Measurements from ENCODE around the gene LYRM4.
A peak's percentile ranks its signal among the peaks of the same experiment; 100 is the strongest.

LYRM4 gene

DNA sequence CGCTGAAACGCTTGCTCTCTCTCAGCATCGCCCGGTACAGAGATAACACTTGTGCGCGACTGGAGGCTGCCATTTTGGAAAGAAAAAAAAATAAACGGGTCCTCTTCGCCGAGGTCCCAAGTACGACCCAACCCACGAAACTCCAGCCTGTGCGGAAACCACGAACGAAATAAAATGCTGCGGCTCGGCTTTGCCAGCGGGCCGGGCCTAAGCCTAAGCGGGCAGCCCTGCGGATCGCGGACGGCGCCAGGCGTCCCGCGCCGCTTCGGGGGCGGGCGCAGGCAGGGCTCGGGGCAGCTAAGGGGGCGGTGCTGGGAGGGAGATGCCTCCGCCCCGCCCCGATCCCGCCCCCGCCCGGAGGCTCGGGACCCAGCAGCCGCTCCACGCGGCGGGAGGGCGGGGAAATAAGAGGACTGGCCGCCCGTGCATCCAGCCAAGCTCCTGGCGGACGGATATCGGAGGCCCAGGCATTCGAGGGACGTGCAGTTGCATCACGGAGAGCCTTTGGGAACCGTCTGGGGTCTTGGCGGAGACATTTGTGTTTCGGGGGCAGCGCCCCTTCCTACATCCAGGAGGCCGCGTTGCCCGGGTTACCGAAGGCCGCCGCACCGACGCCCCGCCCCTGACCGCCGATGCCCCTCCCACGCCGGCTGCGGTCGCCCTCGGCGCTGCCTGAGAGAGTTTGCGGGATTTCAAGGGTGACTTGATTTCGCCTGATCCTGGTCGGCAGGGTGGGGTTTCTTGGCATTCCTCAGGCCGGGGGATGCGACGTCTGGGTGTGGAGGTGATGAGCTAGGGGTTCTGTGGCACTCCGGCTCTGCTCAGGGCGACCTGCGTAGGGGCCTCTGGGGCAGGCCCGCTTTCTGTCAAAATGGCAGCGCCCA lies at the start of gene LYRM4, which contains the start of gene FARS2:
Gene LYRM4 (minus strand): TSS at position 290 of the 884 bp plus-strand sequence. CDS start 217 bp downstream, at position 73.
Gene FARS2 (plus strand): TSS at position 853 of the 884 bp plus-strand sequence.
- peaks cover 13% of the 10 kb centered on the region for H3K36me3 Mint-ChIP-seq (ENCODE audit: low read depth)

GRCh38 chr6:5308066-5308465 lies 47.3 kb upstream of the LYRM4 start:
- no peaks in the 10 kb centered on the region for H3K36me3 Mint-ChIP-seq (ENCODE audit: low read depth)
- no peaks in the 10 kb centered on the region for H3K27me3 Mint-ChIP-seq (ENCODE audit: low read depth)
- H3K4me3 Mint-ChIP-seq, result no peak overlapping the region
- no peaks in the 10 kb centered on the region for H3K9me3 Mint-ChIP-seq
- no peak overlapping the region for H3K27ac Mint-ChIP-seq
- H3K4me1 Mint-ChIP-seq (ENCODE audit: low read depth), result peaks cover 11% of the 10 kb centered on the region
- DNase-seq (ENCODE audit: low spot score), result no peak

More for the DNA sequence above, at the start of gene LYRM4, which contains the start of gene FARS2:
- Mint-ChIP-seq H3K27me3 (ENCODE audit: low read depth) (no peaks in the 10 kb centered on the region), H3K9me3 (no peaks in the 10 kb centered on the region), H3K27ac (peak within 1 kb of the TSS; percentile 100), H3K4me1 (ENCODE audit: low read depth) (peaks cover 36% of the 10 kb centered on the region), H3K4me3 (peak within 1 kb of the TSS; percentile 97)
- DNase-seq (ENCODE audit: low spot score), result peak; percentile 91

- peaks cover 18% of the 10 kb centered on the region for H3K4me1 Mint-ChIP-seq (ENCODE audit: low read depth)
- no peaks in the 10 kb centered on the region for H3K9me3 Mint-ChIP-seq
- no peak overlapping the region for H3K27ac Mint-ChIP-seq
- no peak for DNase-seq (ENCODE audit: low spot score)
- H3K36me3 Mint-ChIP-seq (ENCODE audit: low read depth), result no peaks in the 10 kb centered on the region
- H3K27me3 Mint-ChIP-seq (ENCODE audit: low read depth), result no peaks in the 10 kb centered on the region
- no peak overlapping the region for H3K4me3 Mint-ChIP-seq
These were observed 46.3 kb upstream of the LYRM4 start for GRCh38 chr6:5307058-5307457.

GRCh38 chr6:5305968-5306626 lies 45.3 kb upstream of the LYRM4 start:
- DNase-seq (ENCODE audit: low spot score), result no peak
- H3K4me3 Mint-ChIP-seq, result no peak overlapping the region
- no peaks in the 10 kb centered on the region for H3K27me3 Mint-ChIP-seq (ENCODE audit: low read depth)
- no peaks in the 10 kb centered on the region for H3K9me3 Mint-ChIP-seq
- H3K36me3 Mint-ChIP-seq (ENCODE audit: low read depth), result no peaks in the 10 kb centered on the region
- no peak overlapping the region for H3K27ac Mint-ChIP-seq
- H3K4me1 Mint-ChIP-seq (ENCODE audit: low read depth), result peaks cover 28% of the 10 kb centered on the region

DNA sequence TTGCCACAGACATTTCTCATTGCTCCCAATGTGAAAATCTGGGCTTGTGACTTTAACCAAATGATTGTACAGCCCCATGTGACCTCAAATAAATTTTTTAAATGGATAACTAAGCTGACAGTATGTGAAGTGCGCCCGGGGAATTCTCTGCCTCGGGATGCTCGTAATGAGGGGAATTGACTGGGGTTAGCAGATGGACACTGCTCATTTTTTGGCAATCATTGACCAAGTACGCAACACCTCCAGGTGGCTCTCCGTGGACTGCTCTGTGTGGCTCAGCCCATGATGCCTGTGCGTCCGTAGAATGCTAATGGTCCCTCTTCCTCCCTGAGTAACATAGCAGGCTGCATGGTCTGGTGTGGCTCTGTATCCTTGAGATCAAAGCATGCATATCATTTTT lies 42.9 kb upstream of the LYRM4 start:
- Mint-ChIP-seq H3K27ac (no peak overlapping the region), H3K27me3 (ENCODE audit: low read depth) (no peaks in the 10 kb centered on the region), H3K4me1 (ENCODE audit: low read depth) (peaks cover 37% of the 10 kb centered on the region)

DNA sequence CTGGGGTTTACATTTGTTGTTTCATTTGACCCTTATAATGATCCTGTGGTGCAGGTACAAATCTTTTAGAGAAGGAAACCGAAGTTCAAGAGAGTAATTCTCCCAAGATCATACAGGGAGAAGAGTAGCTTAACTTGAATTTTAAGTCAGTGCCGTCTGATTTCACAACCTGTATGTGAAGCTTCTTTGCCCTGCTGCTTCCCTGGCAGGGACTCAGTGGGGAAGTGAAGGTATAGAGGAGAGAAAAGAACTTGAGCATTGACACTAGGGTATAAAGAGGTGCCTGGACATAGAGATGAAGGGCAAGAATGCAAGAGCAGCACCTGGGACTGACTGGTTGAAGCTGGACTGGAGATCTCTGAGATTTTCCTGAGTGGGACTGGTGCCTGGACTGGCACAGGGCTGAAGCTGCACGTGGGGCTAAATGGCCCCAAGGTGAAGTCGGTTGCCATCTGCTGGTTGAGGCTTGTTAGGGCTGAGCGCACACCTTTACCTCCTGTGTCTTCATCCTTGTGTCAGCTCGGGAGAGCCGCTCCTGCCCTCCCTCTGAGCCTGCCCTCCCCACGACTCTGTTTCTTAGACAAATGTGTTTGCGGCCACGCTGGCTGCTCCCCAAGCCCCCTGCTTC lies 42.4 kb upstream of the LYRM4 start:
- Mint-ChIP-seq H3K9me3 (no peaks in the 10 kb centered on the region), H3K4me3 (peak overlapping the region; percentile 61), H3K27ac (peak overlapping the region; percentile 80), H3K27me3 (ENCODE audit: low read depth) (no peaks in the 10 kb centered on the region), H3K36me3 (ENCODE audit: low read depth) (no peaks in the 10 kb centered on the region), H3K4me1 (ENCODE audit: low read depth) (peaks cover 37% of the 10 kb centered on the region)
- DNase-seq (ENCODE audit: low spot score), result peak; percentile 31

More for the DNA sequence above, 42.9 kb upstream of the LYRM4 start:
- no peak for DNase-seq (ENCODE audit: low spot score)
- no peaks in the 10 kb centered on the region for H3K9me3 Mint-ChIP-seq
- H3K36me3 Mint-ChIP-seq (ENCODE audit: low read depth), result no peaks in the 10 kb centered on the region
- H3K4me3 Mint-ChIP-seq, result no peak overlapping the region

- peak overlapping the region; percentile 80 for H3K27ac Mint-ChIP-seq
- H3K36me3 Mint-ChIP-seq (ENCODE audit: low read depth), result no peaks in the 10 kb centered on the region
- peaks cover 37% of the 10 kb centered on the region for H3K4me1 Mint-ChIP-seq (ENCODE audit: low read depth)
- H3K27me3 Mint-ChIP-seq (ENCODE audit: low read depth), result no peaks in the 10 kb centered on the region
- DNase-seq (ENCODE audit: low spot score), result peak; percentile 68
- H3K4me3 Mint-ChIP-seq, result peak overlapping the region; percentile 61
- H3K9me3 Mint-ChIP-seq, result no peaks in the 10 kb centered on the region
These were observed 41.6 kb upstream of the LYRM4 start for GRCh38 chr6:5302220-5302946.

DNA sequence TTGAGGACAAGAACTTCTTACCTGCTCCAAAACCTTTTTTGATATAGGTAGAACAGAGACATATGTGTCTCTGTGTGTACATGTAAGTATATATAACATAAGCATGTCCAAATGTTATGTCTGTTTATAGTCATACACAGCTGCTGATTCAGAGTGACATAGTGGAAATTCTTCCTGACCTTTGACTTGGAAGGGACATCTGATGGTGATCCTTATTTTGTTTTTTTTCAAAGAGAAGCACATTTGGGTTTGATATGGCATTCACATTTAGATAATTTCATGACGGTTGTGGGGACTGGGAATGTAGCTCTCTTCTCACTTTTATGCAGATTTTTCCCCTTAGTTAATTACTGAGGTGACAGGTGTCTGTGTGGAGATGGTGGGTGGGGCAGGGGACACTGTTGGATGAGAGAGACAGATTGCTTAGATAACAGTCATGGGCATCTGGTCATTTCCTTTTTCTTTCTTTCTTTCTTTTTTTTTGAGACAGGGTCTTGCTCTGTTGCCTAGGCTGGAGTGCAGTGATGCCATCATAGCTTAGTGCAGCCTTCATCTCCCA lies 39.5 kb upstream of the LYRM4 start:
- no peaks in the 10 kb centered on the region for H3K27me3 Mint-ChIP-seq (ENCODE audit: low read depth)
- no peak for DNase-seq (ENCODE audit: low spot score)
- H3K36me3 Mint-ChIP-seq (ENCODE audit: low read depth), result no peaks in the 10 kb centered on the region
- no peaks in the 10 kb centered on the region for H3K9me3 Mint-ChIP-seq
- peaks cover 36% of the 10 kb centered on the region for H3K4me1 Mint-ChIP-seq (ENCODE audit: low read depth)
- no peak overlapping the region for H3K4me3 Mint-ChIP-seq
- H3K27ac Mint-ChIP-seq, result peak overlapping the region; percentile 17

- Mint-ChIP-seq H3K4me3 (no peak overlapping the region), H3K27ac (no peak overlapping the region), H3K36me3 (ENCODE audit: low read depth) (no peaks in the 10 kb centered on the region), H3K9me3 (no peaks in the 10 kb centered on the region), H3K27me3 (ENCODE audit: low read depth) (no peaks in the 10 kb centered on the region), H3K4me1 (ENCODE audit: low read depth) (peaks cover 34% of the 10 kb centered on the region)
- DNase-seq (ENCODE audit: low spot score), result no peak
These were observed 34.9 kb upstream of the LYRM4 start for GRCh38 chr6:5295623-5296022.

- no peaks in the 10 kb centered on the region for H3K9me3 Mint-ChIP-seq
- no peaks in the 10 kb centered on the region for H3K27me3 Mint-ChIP-seq (ENCODE audit: low read depth)
- H3K27ac Mint-ChIP-seq, result peak overlapping the region; percentile 53
- H3K36me3 Mint-ChIP-seq (ENCODE audit: low read depth), result no peaks in the 10 kb centered on the region
- no peak overlapping the region for H3K4me3 Mint-ChIP-seq
- DNase-seq (ENCODE audit: low spot score), result peak; percentile 10
- peaks cover 32% of the 10 kb centered on the region for H3K4me1 Mint-ChIP-seq (ENCODE audit: low read depth)
These were observed 33.9 kb upstream of the LYRM4 start for GRCh38 chr6:5294392-5295211.

DNA sequence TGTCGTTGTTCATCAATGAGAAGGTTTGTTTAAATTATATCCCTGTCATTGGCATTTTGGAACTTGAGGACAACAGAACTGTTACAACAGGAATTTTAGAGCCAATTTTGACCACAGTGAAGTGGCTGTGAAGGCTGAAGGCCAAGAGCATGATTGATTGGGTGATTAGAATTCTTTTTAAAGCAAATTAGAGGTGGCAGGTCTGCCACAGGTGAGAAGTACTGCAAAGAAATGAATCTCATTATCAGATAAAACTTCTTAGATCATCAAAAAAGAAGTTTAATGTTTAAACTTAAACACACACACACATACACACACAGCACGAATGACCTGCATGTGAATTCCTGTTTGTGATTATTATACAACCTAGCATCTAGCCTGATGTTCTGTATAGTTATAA lies 32.9 kb upstream of the LYRM4 start:
- no peak overlapping the region for H3K4me3 Mint-ChIP-seq
- peaks cover 32% of the 10 kb centered on the region for H3K4me1 Mint-ChIP-seq (ENCODE audit: low read depth)
- H3K9me3 Mint-ChIP-seq, result no peaks in the 10 kb centered on the region
- no peaks in the 10 kb centered on the region for H3K36me3 Mint-ChIP-seq (ENCODE audit: low read depth)
- H3K27ac Mint-ChIP-seq, result no peak overlapping the region
- no peaks in the 10 kb centered on the region for H3K27me3 Mint-ChIP-seq (ENCODE audit: low read depth)
- no peak for DNase-seq (ENCODE audit: low spot score)

DNA sequence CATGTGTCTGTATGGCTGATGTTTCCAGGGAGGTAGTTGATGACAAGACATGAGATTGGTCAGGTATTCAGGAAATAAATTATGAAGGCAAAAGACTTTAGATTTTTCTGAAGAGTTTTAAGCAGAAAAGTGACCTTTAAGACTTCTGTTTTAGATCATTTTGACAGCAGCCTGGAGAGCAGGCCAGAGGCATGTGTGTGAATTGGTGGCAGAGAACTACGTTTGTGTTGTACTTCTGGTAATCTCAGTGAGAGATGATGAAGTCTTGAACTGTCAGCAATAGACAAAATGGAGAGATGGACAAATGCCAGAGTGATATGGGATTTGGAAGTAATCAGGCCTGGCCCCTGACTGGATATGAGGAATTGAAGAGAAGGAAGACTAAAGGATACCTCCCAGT lies 31.4 kb upstream of the LYRM4 start:
- peaks cover 38% of the 10 kb centered on the region for H3K4me1 Mint-ChIP-seq (ENCODE audit: low read depth)
- DNase-seq (ENCODE audit: low spot score), result no peak
- no peak overlapping the region for H3K27ac Mint-ChIP-seq
- H3K36me3 Mint-ChIP-seq (ENCODE audit: low read depth), result no peaks in the 10 kb centered on the region
- no peak overlapping the region for H3K4me3 Mint-ChIP-seq
- H3K27me3 Mint-ChIP-seq (ENCODE audit: low read depth), result no peaks in the 10 kb centered on the region
- H3K9me3 Mint-ChIP-seq, result no peaks in the 10 kb centered on the region

DNA sequence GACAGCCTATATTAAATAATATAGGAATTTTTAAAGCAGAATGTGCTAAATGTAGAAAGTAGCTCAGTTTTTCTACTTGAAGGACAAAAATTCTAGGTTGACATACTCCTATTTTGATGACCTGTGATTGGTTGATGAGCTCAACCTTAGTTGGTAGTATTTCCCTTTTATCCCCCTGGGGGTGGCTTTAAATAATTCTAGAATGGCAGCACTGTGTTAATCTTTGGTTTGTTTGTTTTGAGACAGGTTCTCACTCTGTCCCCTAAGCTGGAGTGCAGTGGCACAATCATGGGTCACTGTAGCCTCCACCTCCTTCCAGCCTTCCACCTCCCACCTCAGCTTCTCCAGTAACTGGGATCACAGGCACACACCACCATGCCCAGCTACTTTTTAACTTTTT lies 29.8 kb upstream of the LYRM4 start:
- peaks cover 38% of the 10 kb centered on the region for H3K4me1 Mint-ChIP-seq (ENCODE audit: low read depth)
- H3K27ac Mint-ChIP-seq, result no peak overlapping the region
- no peak overlapping the region for H3K4me3 Mint-ChIP-seq
- H3K9me3 Mint-ChIP-seq, result no peaks in the 10 kb centered on the region
- no peak for DNase-seq (ENCODE audit: low spot score)
- no peaks in the 10 kb centered on the region for H3K36me3 Mint-ChIP-seq (ENCODE audit: low read depth)
- H3K27me3 Mint-ChIP-seq (ENCODE audit: low read depth), result no peaks in the 10 kb centered on the region

Measured in T-helper 2 cell treated with Interferon-gamma antibody and Interleukin-4, amounts not matched to agents 5 μg/mL and 100 μg/mL, for 36 hours (primary cell).